DOHH2 (cell line): ENCODE measurements around the gene CRTC3.

Experiments
- H3F3A ChIP-seq: fragments of 200-600 bp; sonication (generic), shearing (Covaris generic); 2 replicates; pipeline ENCODE4 v1.6.0; 2016; ENCODE audit warnings: antibody characterized with exemption, mild to moderate bottlenecking; ENCODE audit not compliant: control insufficient read depth, insufficient read depth
- H3K27ac ChIP-seq: fragments of 200-600 bp; sonication (generic); 2 replicates; pipeline ENCODE4 v1.5.1; 2014; ENCODE audit warnings: low read depth, mild to moderate bottlenecking, low read length, moderate library complexity
- H3K27me3 ChIP-seq: fragments of 200-600 bp; sonication (generic); 2 replicates; pipeline ENCODE4 v1.6.1; 2014; ENCODE audit warnings: mild to moderate bottlenecking, low read length, mixed read lengths; ENCODE audit not compliant: control insufficient read depth
- H3K36me3 ChIP-seq: fragments of 200-600 bp; sonication (generic); 2 replicates; pipeline ENCODE4 v1.6.1; 2014; ENCODE audit warnings: mild to moderate bottlenecking, low read length, moderate library complexity, mixed read lengths; ENCODE audit not compliant: control insufficient read depth
- H3K4me1 ChIP-seq: fragments of 200-600 bp; sonication (generic); 2 replicates; pipeline ENCODE4 v1.6.1; 2014; ENCODE audit warnings: mild to moderate bottlenecking, low read length, mixed read lengths; ENCODE audit not compliant: control insufficient read depth
- H3K4me2 ChIP-seq: fragments of 200-600 bp; sonication (generic); 2 replicates; pipeline ENCODE4 v1.6.0; 2014; ENCODE audit warnings: mild to moderate bottlenecking, low read length, moderate library complexity
- H3K4me3 ChIP-seq: fragments of 200-600 bp; sonication (generic); 2 replicates; pipeline ENCODE4 v1.5.1; 2014; ENCODE audit warnings: mild to moderate bottlenecking, low read length, mixed read lengths
- H3K79me2 ChIP-seq: fragments of 200-600 bp; sonication (generic); 2 replicates; pipeline ENCODE4 v1.6.1; 2014; ENCODE audit warnings: mild to moderate bottlenecking, low read length, mixed read lengths; ENCODE audit not compliant: control insufficient read depth
- H3K9me2 ChIP-seq: fragments of 200-600 bp; sonication (generic); replicated peaks from 2 replicates; pipeline ENCODE4 v1.6.1; 2014; ENCODE audit warnings: mild to moderate bottlenecking, low read length, mixed read lengths; ENCODE audit not compliant: control insufficient read depth
- H3K9me3 ChIP-seq: fragments of 200-600 bp; sonication (generic); 2 replicates; pipeline ENCODE4 v1.6.1; 2014; ENCODE audit warnings: antibody characterized with exemption, low read length, mixed read lengths; ENCODE audit not compliant: control insufficient read depth, insufficient read depth
- H4K20me1 ChIP-seq: fragments of 200-600 bp; sonication (generic); 2 replicates; pipeline ENCODE4 v1.6.0; 2014; ENCODE audit warnings: low read depth, mild to moderate bottlenecking, antibody characterized with exemption, low read length, moderate library complexity; ENCODE audit not compliant: control insufficient read depth, insufficient read depth
- EZH2phosphoT487 ChIP-seq: fragments of 200-600 bp; sonication (generic); IDR thresholded peaks from 2 replicates; pipeline ENCODE4 v1.6.1; 2017; ENCODE audit warnings: borderline replicate concordance, mild to moderate bottlenecking, antibody characterized with exemption, low read length, moderate library complexity, mixed read lengths
- TF ChIP-seq, protein P1 (sequence below): fragments of 200-600 bp; sonication (generic); IDR thresholded peaks from one replicate; pipeline ENCODE4 v1.5.1; 2014; ENCODE audit warnings: antibody characterized with exemption, mild to moderate bottlenecking, low read depth, low read length; ENCODE audit not compliant: poor library complexity, severe bottlenecking

CRTC3 gene

DNA sequence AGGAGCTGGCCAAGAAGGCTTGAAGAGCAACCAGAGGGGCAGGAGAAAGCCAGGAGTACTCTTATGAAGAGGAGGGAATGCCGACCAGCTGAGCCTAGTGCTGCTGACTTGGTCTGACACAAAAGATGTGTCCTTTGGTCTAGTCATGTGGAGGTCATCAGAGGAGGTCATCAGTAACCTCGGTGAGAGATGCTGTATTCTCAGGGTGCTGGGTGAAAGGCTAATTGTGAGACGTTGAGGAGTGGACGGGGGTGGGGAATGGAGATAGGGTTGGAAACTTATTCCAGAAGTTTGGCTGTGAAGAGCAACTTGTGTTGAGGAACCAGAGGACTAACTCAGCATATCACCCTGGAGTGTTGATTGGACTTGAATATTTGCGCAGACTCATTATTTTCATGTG is 5.5 kb downstream of the CRTC3 start:
- Histone ChIP-seq H3F3A (no peaks in the 10 kb centered on the region), H3K36me3 (peaks cover 8% of the 10 kb centered on the region), H3K27ac (no peak overlapping the region), H3K9me3 (no peaks in the 10 kb centered on the region), H3K79me2 (peaks cover 84% of the 10 kb centered on the region), H4K20me1 (peaks cover 10% of the 10 kb centered on the region; the same call in 1 of the 2 replicates), H3K4me1 (peaks cover 19% of the 10 kb centered on the region), H3K9me2 (no peaks in the 10 kb centered on the region), H3K27me3 (no peaks in the 10 kb centered on the region), H3K4me2 (no peak overlapping the region), H3K4me3 (no peak overlapping the region)
- TF ChIP-seq EZH2phosphoT487: no peak
- TF ChIP-seq, protein P1, sequence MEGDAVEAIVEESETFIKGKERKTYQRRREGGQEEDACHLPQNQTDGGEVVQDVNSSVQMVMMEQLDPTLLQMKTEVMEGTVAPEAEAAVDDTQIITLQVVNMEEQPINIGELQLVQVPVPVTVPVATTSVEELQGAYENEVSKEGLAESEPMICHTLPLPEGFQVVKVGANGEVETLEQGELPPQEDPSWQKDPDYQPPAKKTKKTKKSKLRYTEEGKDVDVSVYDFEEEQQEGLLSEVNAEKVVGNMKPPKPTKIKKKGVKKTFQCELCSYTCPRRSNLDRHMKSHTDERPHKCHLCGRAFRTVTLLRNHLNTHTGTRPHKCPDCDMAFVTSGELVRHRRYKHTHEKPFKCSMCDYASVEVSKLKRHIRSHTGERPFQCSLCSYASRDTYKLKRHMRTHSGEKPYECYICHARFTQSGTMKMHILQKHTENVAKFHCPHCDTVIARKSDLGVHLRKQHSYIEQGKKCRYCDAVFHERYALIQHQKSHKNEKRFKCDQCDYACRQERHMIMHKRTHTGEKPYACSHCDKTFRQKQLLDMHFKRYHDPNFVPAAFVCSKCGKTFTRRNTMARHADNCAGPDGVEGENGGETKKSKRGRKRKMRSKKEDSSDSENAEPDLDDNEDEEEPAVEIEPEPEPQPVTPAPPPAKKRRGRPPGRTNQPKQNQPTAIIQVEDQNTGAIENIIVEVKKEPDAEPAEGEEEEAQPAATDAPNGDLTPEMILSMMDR: no peak

DNA sequence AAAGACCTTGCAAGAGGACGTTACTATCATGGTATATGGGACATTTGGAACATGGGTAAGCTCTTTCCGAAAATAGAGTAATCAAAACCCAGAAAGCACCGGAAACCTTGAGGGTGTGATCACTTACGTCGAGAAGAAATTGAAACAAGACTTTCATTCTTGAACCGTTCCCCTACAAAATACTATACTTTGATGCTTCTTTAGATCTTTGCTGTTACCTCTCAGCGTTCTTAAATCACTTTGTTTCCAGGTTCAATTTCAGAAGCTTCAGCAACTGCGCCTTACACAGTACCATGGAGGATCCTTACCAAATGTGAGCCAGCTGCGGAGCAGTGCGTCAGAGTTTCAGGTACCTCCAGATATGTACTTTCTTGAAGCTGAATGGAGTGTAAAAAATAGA is 10.1 kb downstream of the CRTC3 start:
- TF ChIP-seq, protein P1: no peak
- no peak for TF ChIP-seq EZH2phosphoT487
- Histone ChIP-seq H4K20me1 (peaks cover 6% of the 10 kb centered on the region; the same call in 1 of the 2 replicates), H3F3A (0 out of 2 replicates have a peak, but pooled peaks cover 3% of the 10 kb centered on the region), H3K4me2 (no peak overlapping the region), H3K4me3 (no peak overlapping the region), H3K9me2 (no peaks in the 10 kb centered on the region), H3K9me3 (no peaks in the 10 kb centered on the region), H3K27ac (no peak overlapping the region), H3K79me2 (peaks cover 43% of the 10 kb centered on the region), H3K27me3 (no peaks in the 10 kb centered on the region), H3K4me1 (peaks cover 9% of the 10 kb centered on the region), H3K36me3 (peaks cover 11% of the 10 kb centered on the region)

DNA sequence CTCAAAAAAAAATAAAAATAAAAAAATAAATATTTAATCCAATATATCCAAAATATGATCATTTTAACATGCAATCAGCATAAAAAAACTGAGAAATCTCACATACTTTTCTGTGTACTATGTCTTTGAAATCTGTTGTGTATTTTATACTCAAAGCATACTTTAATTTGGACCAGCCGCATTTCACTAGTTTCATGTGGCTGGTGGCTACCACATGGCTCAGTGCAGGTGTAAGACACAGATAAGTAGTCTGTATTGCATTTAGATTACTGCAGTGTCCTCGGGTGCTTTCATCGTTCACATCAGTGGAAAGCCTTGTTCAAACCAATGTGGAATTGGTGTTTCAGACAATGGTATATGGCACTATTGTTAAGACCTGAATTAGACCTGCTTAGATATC is 11.0 kb downstream of the CRTC3 start:
- H4K20me1 ChIP-seq: peaks cover 6% of the 10 kb centered on the region
- H3F3A ChIP-seq: 0 out of 2 replicates have a peak, but pooled peaks cover 6% of the 10 kb centered on the region
- H3K27me3 ChIP-seq: no peaks in the 10 kb centered on the region
- no peak overlapping the region for H3K27ac ChIP-seq
- H3K9me2 ChIP-seq: no peaks in the 10 kb centered on the region
- H3K79me2 ChIP-seq: peaks cover 35% of the 10 kb centered on the region
- no peak overlapping the region for H3K4me3 ChIP-seq
- no peak overlapping the region for H3K4me2 ChIP-seq
- H3K9me3 ChIP-seq: no peaks in the 10 kb centered on the region
- peaks cover 11% of the 10 kb centered on the region for H3K36me3 ChIP-seq
- peaks cover 3% of the 10 kb centered on the region for H3K4me1 ChIP-seq
- TF ChIP-seq, protein P1: no peak
- TF ChIP-seq EZH2phosphoT487: no peak
